B cell (primary cell): ENCODE data around the gene TNRC6C. TPM values are rescaled to one million over a fixed set of nuclear protein-coding genes. Genes with fewer than 3 reads are reported as not detected.

Experiments used
- ATAC-seq: fragments of 200-7000 bp; cut with Tn5 transposase; one replicate; pipeline ENCODE4 v1.10.0; 2021; ENCODE audit warnings: low read depth, mild to moderate bottlenecking, moderate number of reproducible peaks, moderate library complexity
- CTCF ChIA-PET: fragments of 350-600 bp; sonication (Branson Sonifier 250); formaldehyde crosslinking; loops from one replicate; lab custom pipeline; 2021; ENCODE audit warnings: antibody characterized with exemption, inconsistent platforms; lab: Charles Lee
- POLR2A ChIA-PET: fragments of 350-600 bp; sonication (Branson Sonifier 250); formaldehyde crosslinking; loops from one replicate; lab custom pipeline; 2021; ENCODE audit warnings: antibody characterized with exemption; lab: Charles Lee
- DNase-seq: peaks from one replicate; pipeline ENCODE4 v3.0.0; 2013
- H2AFZ ChIP-seq: 2 replicates; pipeline ENCODE4 v1.6.1; 2012; ENCODE audit warnings: mild to moderate bottlenecking, low read depth, low read length; ENCODE audit not compliant: insufficient read depth, poor library complexity, severe bottlenecking
- H3K27ac ChIP-seq, 2 donors: 1 replicate in 1 of 2; 2 replicates in 1 of 2; pipeline ENCODE4 v1.5.1; 2012 to 2013; ENCODE audit warnings: low read length in 2 of 2, mild to moderate bottlenecking in 2 of 2, moderate library complexity in 1 of 2
- H3K27me3 ChIP-seq, 4 experiments: fragments of 200-600 bp in 1 of 4; sonication (generic) in 1 of 4; replicated peaks in 1 of 4; 1 replicate in 2 of 4; 2 replicates in 2 of 4; pipeline versions ENCODE4 v1.6.1 to v1.7.0; 2013 to 2016; ENCODE audit warnings: low read length in 3 of 4, mild to moderate bottlenecking in 2 of 4, mixed read lengths in 1 of 4, moderate library complexity in 1 of 4; ENCODE audit not compliant: insufficient read depth in 4 of 4, control insufficient read depth in 3 of 4; ENCODE audit errors: control extremely low read depth in 1 of 4
- H3K36me3 ChIP-seq, 2 experiments: replicated peaks in 1 of 2; 1 replicate in 1 of 2; 2 replicates in 1 of 2; pipeline versions ENCODE4 v1.6.1 to v1.7.1; 2013; ENCODE audit warnings: low read length in 1 of 2; ENCODE audit not compliant: insufficient read depth in 2 of 2, control insufficient read depth in 1 of 2; ENCODE audit errors: control extremely low read depth in 1 of 2, extremely low read depth in 1 of 2
- H3K4me1 ChIP-seq, 2 donors: fragments of 200-600 bp in 1 of 2; sonication (generic) in 1 of 2; 1 replicate in 1 of 2; 2 replicates in 1 of 2; pipeline versions ENCODE4 v1.5.1 to v1.6.1; 2013 to 2017; ENCODE audit warnings: low read length in 2 of 2; ENCODE audit not compliant: control insufficient read depth in 2 of 2, insufficient read depth in 2 of 2
- H3K4me2 ChIP-seq: replicated peaks from 2 replicates; pipeline ENCODE3; 2012; ENCODE audit warnings: mild to moderate bottlenecking, low read depth, low read length; ENCODE audit not compliant: poor library complexity, severe bottlenecking
- H3K4me3 ChIP-seq, 5 experiments: fragments of 200-600 bp in 1 of 5; sonication (generic) in 1 of 5; 1 replicate in 3 of 5; 2 replicates in 2 of 5; pipeline versions ENCODE4 v1.5.1 to v1.7.0; 2011 to 2016; ENCODE audit warnings: low read length in 4 of 5, mild to moderate bottlenecking in 4 of 5, low read depth in 2 of 5, control low read depth in 1 of 5, moderate library complexity in 1 of 5; ENCODE audit not compliant: insufficient read depth in 1 of 5; ENCODE audit errors: control extremely low read depth in 1 of 5, extremely low read depth in 1 of 5
- H3K79me2 ChIP-seq: fragments of 200-600 bp; sonication (generic); one replicate; pipeline ENCODE4 v1.6.0; 2016; ENCODE audit warnings: low read length; ENCODE audit not compliant: control insufficient read depth, insufficient read depth
- H3K9ac ChIP-seq: fragments of 200-600 bp; sonication (generic); 2 replicates; pipeline ENCODE4 v1.6.1; 2017; ENCODE audit warnings: mild to moderate bottlenecking, low read length, moderate library complexity
- H3K9me3 ChIP-seq, 3 donors: one replicate each; pipeline versions ENCODE4 v1.6.1 to v1.7.1; 2013; ENCODE audit warnings: low read length in 2 of 3; ENCODE audit not compliant: control insufficient read depth in 2 of 3, insufficient read depth in 1 of 3; ENCODE audit errors: control extremely low read depth in 1 of 3
- H4K20me1 ChIP-seq: 2 replicates; pipeline ENCODE4 v1.6.0; 2012; ENCODE audit warnings: mild to moderate bottlenecking, low read length; ENCODE audit not compliant: insufficient read depth, control insufficient read depth, poor library complexity, severe bottlenecking
- H3K27ac Mint-ChIP-seq: one replicate; pipeline ENCODE4 v1.8.0; 2021; ENCODE audit warnings: mixed read lengths
- H3K27me3 Mint-ChIP-seq: one replicate; pipeline ENCODE4 v1.8.0; 2021; ENCODE audit warnings: mixed read lengths
- H3K4me1 Mint-ChIP-seq: one replicate; pipeline ENCODE4 v1.8.0; 2021; ENCODE audit warnings: mixed read lengths
- H3K4me3 Mint-ChIP-seq: one replicate; pipeline ENCODE4 v1.8.0; 2021; ENCODE audit warnings: mixed read lengths
- H3K9me3 Mint-ChIP-seq: one replicate; pipeline ENCODE4 v1.8.0; 2022; ENCODE audit warnings: mixed read lengths; ENCODE audit not compliant: insufficient read depth
- CTCF ChIP-seq: fragments of 200-600 bp; IDR thresholded peaks from one replicate; pipeline ENCODE4 v1.8.0; 2022; ENCODE audit warnings: antibody characterized with exemption, mild to moderate bottlenecking
- EZH2 ChIP-seq: IDR thresholded peaks from 2 replicates; pipeline ENCODE4 v1.6.1; 2012; ENCODE audit warnings: borderline replicate concordance, low read depth, mild to moderate bottlenecking, moderate library complexity, low read length; ENCODE audit not compliant: insufficient read depth, poor library complexity, severe bottlenecking
- whole genome bisulfite sequencing: methylation state at CpG from one replicate; pipeline ENCODE4 v1.1.5; 2013; ENCODE audit warnings: missing lambda C conversion rate; ENCODE audit not compliant: insufficient coverage; 5-methylcytosine and 5-hydroxymethylcytosine counted together
- intact Hi-C: fragments of 100-400 bp; cut with micrococcal nuclease; formaldehyde crosslinking; loops from one replicate; pipeline ENCODE4 v1.10.0; 2022
- polyA plus RNA-seq: library from polyadenylated mRNA; depleted of rRNA; stranded (reverse); fragments of >200 nt; gene quantifications from 2 replicates; pipeline ENCODE4 v1.2.3, GENCODE V29; 2012
- total RNA-seq, 2 donors: library from RNA; stranded (reverse); fragments of 120-200 nt in 1 of 2; gene quantifications; 1 replicate in 1 of 2; 2 replicates in 1 of 2; pipeline versions ENCODE4 v1.2.3 to v1.2.4, GENCODE V29; 2013 to 2022

The TNRC6C gene
- total and polyA plus RNA-seq, 2 donors (not counting 1 experiment from before 2014, with no cell fraction given) = 3.9 to 63.8 TPM

- Mint-ChIP-seq H3K27me3 (no peaks in the 10 kb centered on the region), H3K4me1 (peaks cover 2% of the 10 kb centered on the region), H3K4me3 (peak overlapping the region; percentile 68), H3K9me3 (no peaks in the 10 kb centered on the region), H3K27ac (peak overlapping the region; percentile 72)
- DNase-seq = no peak
- intact Hi-C loops = no loop called here
- Histone ChIP-seq H2AFZ (peak overlapping the region; percentile 66), H3K27me3 (no peaks in the 10 kb centered on the region), H4K20me1 (peaks cover 12% of the 10 kb centered on the region), H3K4me3 (peak overlapping the region in 4 of 5 experiments; percentile 34 to 59 (median 50)), H3K27ac (peak overlapping the region; percentile 57 to 58), H3K9me3 (no peaks in the 10 kb centered on the region), H3K4me2 (peak overlapping the region; percentile 69), H3K4me1 (peaks cover 0 to 14% of the 10 kb centered on the region in 2 donors), H3K36me3 (peaks cover 2 to 6% of the 10 kb centered on the region in 2 experiments), H3K9ac (peak overlapping the region; percentile 62), H3K79me2 (peaks cover 22% of the 10 kb centered on the region)
- POLR2A ChIA-PET = interaction anchor here (0.6 kb wide), 1 partner anchor 630 kb away, joined by 6 read pairs; no protein-coding TSS in a partner anchor
- no CpG with 5 or more reads among the region's 6 CpGs for WGBS
- no peak for TF ChIP-seq EZH2
- TF ChIP-seq CTCF = no peak
- ATAC-seq = no peak
- CTCF ChIA-PET = interaction anchor here (0.6 to 1.7 kb wide), 4 partner anchors 20 to 1457 kb away, joined by 3 to 6 read pairs (median 4); partner anchors contain the start of gene MGAT5B
Measured at GRCh38 chr17:78041386-78042179, 83.1 kb downstream of the TNRC6C start.

- Histone ChIP-seq H3K4me2 (no peak overlapping the region), H3K4me3 (no peak overlapping the region), H3K4me1 (peaks cover 0 to 14% of the 10 kb centered on the region in 2 donors), H3K27ac (no peak overlapping the region), H4K20me1 (peaks cover 17% of the 10 kb centered on the region), H3K36me3 (peaks cover 2 to 3% of the 10 kb centered on the region in 2 experiments), H3K79me2 (peaks cover 22% of the 10 kb centered on the region), H2AFZ (no peak overlapping the region), H3K9ac (no peak overlapping the region), H3K27me3 (no peaks in the 10 kb centered on the region), H3K9me3 (no peaks in the 10 kb centered on the region)
- no peak for TF ChIP-seq EZH2
- no peak for TF ChIP-seq CTCF
- H3K4me3 Mint-ChIP-seq = no peak overlapping the region
- no peaks in the 10 kb centered on the region for H3K9me3 Mint-ChIP-seq
- no peak overlapping the region for H3K27ac Mint-ChIP-seq
- DNase-seq (no peak), ATAC-seq (no peak)
- intact Hi-C loops = no loop called here
- no peaks in the 10 kb centered on the region for H3K27me3 Mint-ChIP-seq
- ChIA-PET POLR2A (interaction anchor here (0.6 kb wide), 2 partner anchors 631 to 1476 kb away, joined by 4 to 6 read pairs; no protein-coding TSS in a partner anchor), CTCF (interaction anchor here (0.7 to 1.2 kb wide), 2 partner anchors 19 to 1174 kb away, joined by 3 to 6 read pairs; partner anchors contain the start of gene MGAT5B)
- WGBS = no CpG with 5 or more reads among the region's 5 CpGs
- H3K4me1 Mint-ChIP-seq = peaks cover 2% of the 10 kb centered on the region
Measured at GRCh38 chr17:78042542-78042941, 84.0 kb downstream of the TNRC6C start.
